ENCODE data around the gene CCDC88C.

The CCDC88C gene

GRCh38 chr14:91389150-91389549 is 28.5 kb downstream of the CCDC88C start:
- Histone ChIP-seq H4K20me1 (ENCODE audit: insufficient read depth, low read length) (peaks cover 92% of the 10 kb centered on the region), H3K27me3 (ENCODE audit: low read depth, low read length) (no peaks in the 10 kb centered on the region), H3K4me3 (ENCODE audit: low read length) (peak overlapping the region; percentile 6; the same call in 1 of the 2 replicates), H3K4me2 (ENCODE audit: low read length) (peak overlapping the region; percentile 38), H3K4me1 (ENCODE audit: low read length) (peaks cover 70% of the 10 kb centered on the region), H2AFZ (ENCODE audit: low read depth, low read length) (no peak overlapping the region), H3K27ac (ENCODE audit: low read length) (no peak overlapping the region), H3K9ac (ENCODE audit: low read length) (peak overlapping the region; percentile 1; the same call in 1 of the 2 replicates), H3K9me3 (ENCODE audit: insufficient read depth, low read length) (no peaks in the 10 kb centered on the region), H3K79me2 (ENCODE audit: low read length) (peaks cover 97% of the 10 kb centered on the region), H3K36me3 (replicated peaks; ENCODE audit: low read depth, low read length) (peaks cover 30% of the 10 kb centered on the region)
- no peak for TF ChIP-seq EZH2phosphoT487 (IDR thresholded peaks at IDR 0.05; ENCODE audit: low read depth)
- no peak for TF ChIP-seq CTCF (IDR thresholded peaks at IDR 0.05; ENCODE audit: low read depth, low read length)

- no peak overlapping the region for H3K27ac ChIP-seq (ENCODE audit: low read length)
- H3K4me2 ChIP-seq (ENCODE audit: low read length) = peak overlapping the region; percentile 38
- no peak for TF ChIP-seq CTCF (IDR thresholded peaks at IDR 0.05; ENCODE audit: low read depth, low read length)
- TF ChIP-seq EZH2phosphoT487 (IDR thresholded peaks at IDR 0.05; ENCODE audit: low read depth) = no peak
- no peak overlapping the region for H2AFZ ChIP-seq (ENCODE audit: low read depth, low read length)
- peak overlapping the region; percentile 1; the same call in 1 of the 2 replicates for H3K9ac ChIP-seq (ENCODE audit: low read length)
- peaks cover 97% of the 10 kb centered on the region for H3K79me2 ChIP-seq (ENCODE audit: low read length)
- peaks cover 69% of the 10 kb centered on the region for H3K4me1 ChIP-seq (ENCODE audit: low read length)
- peak overlapping the region; percentile 6; the same call in 1 of the 2 replicates for H3K4me3 ChIP-seq (ENCODE audit: low read length)
- H3K36me3 ChIP-seq (replicated peaks; ENCODE audit: low read depth, low read length) = peaks cover 30% of the 10 kb centered on the region
- no peaks in the 10 kb centered on the region for H3K27me3 ChIP-seq (ENCODE audit: low read depth, low read length)
- peaks cover 91% of the 10 kb centered on the region for H4K20me1 ChIP-seq (ENCODE audit: insufficient read depth, low read length)
- H3K9me3 ChIP-seq (ENCODE audit: insufficient read depth, low read length) = no peaks in the 10 kb centered on the region
Observed at GRCh38 chr14:91388551-91388975, 29.1 kb downstream of the CCDC88C start.

GRCh38 chr14:91387951-91388381 is 29.7 kb downstream of the CCDC88C start:
- Histone ChIP-seq H3K4me1 (ENCODE audit: low read length) (peaks cover 69% of the 10 kb centered on the region), H3K4me2 (ENCODE audit: low read length) (peak overlapping the region; percentile 38; the same call in 1 of the 2 replicates), H3K9ac (ENCODE audit: low read length) (no peak overlapping the region)

More at GRCh38 chr14:91387951-91388381, 29.7 kb downstream of the CCDC88C start:
- Histone ChIP-seq H3K27ac (ENCODE audit: low read length) (no peak overlapping the region), H3K36me3 (replicated peaks; ENCODE audit: low read depth, low read length) (peaks cover 30% of the 10 kb centered on the region), H3K79me2 (ENCODE audit: low read length) (peaks cover 97% of the 10 kb centered on the region), H4K20me1 (ENCODE audit: insufficient read depth, low read length) (peaks cover 91% of the 10 kb centered on the region), H2AFZ (ENCODE audit: low read depth, low read length) (no peak overlapping the region), H3K4me3 (ENCODE audit: low read length) (no peak overlapping the region), H3K27me3 (ENCODE audit: low read depth, low read length) (no peaks in the 10 kb centered on the region), H3K9me3 (ENCODE audit: insufficient read depth, low read length) (no peaks in the 10 kb centered on the region)
- TF ChIP-seq EZH2phosphoT487 (IDR thresholded peaks at IDR 0.05; ENCODE audit: low read depth) = no peak
- no peak for TF ChIP-seq CTCF (IDR thresholded peaks at IDR 0.05; ENCODE audit: low read depth, low read length)

Data from OCI-LY3 (cell line).